H1 (cell line): ENCODE data around the gene B3GLCT. TPM values are rescaled to one million over a fixed set of nuclear protein-coding genes. Genes with fewer than 3 reads are reported as not detected.

Source experiments
- CTCF ChIA-PET: fragments of 300-600 bp; sonication (Branson Sonifier 250); formaldehyde crosslinking; loops from one replicate; lab custom pipeline; 2021; ENCODE audit not compliant: partially characterized antibody; lab: Charles Lee
- POLR2A ChIA-PET: fragments of 300-600 bp; sonication (Branson Sonifier 250); formaldehyde crosslinking; loops from one replicate; lab custom pipeline; 2021; ENCODE audit warnings: inconsistent platforms; ENCODE audit not compliant: partially characterized antibody; lab: Charles Lee
- DNase-seq, 2 experiments: peaks; one replicate each; pipeline versions ENCODE4 v3.0.0 to v3.0.0-alpha.2; 2010 to 2022; ENCODE audit warnings: low spot score in 2 of 2, low read depth in 1 of 2, mixed read lengths in 1 of 2
- FAIRE-seq: peaks from 2 replicates; lab custom pipeline; 2011; peaks lifted over from hg19 to GRCh38; lab: Jason Lieb, UNC
- H2AFZ ChIP-seq: 2 replicates; pipeline ENCODE4 v1.8.1; 2012; ENCODE audit warnings: low read length, inconsistent platforms
- H2AK5ac ChIP-seq: 2 replicates; pipeline ENCODE4 v1.6.1; 2013; ENCODE audit warnings: low read depth, low read length
- H2BK120ac ChIP-seq: replicated peaks from 2 replicates; pipeline ENCODE3; 2013; ENCODE audit warnings: low read depth, low read length, inconsistent platforms
- H2BK12ac ChIP-seq: 2 replicates; pipeline ENCODE4 v1.6.1; 2013; ENCODE audit warnings: low read depth, low read length
- H2BK15ac ChIP-seq: 2 replicates; pipeline ENCODE4 v1.6.1; 2013; ENCODE audit warnings: low read length
- H2BK20ac ChIP-seq: 2 replicates; pipeline ENCODE4 v1.6.1; 2013; ENCODE audit warnings: low read length
- H2BK5ac ChIP-seq: 2 replicates; pipeline ENCODE4 v1.6.1; 2013; ENCODE audit warnings: low read depth, low read length
- H3K14ac ChIP-seq: 2 replicates; pipeline ENCODE4 v1.6.1; 2013; ENCODE audit warnings: inconsistent platforms; ENCODE audit not compliant: insufficient read length
- H3K18ac ChIP-seq: 2 replicates; pipeline ENCODE4 v1.6.1; 2013; ENCODE audit warnings: low read length; ENCODE audit errors: extremely low read depth
- H3K23ac ChIP-seq: 2 replicates; pipeline ENCODE4 v1.6.1; 2013; ENCODE audit warnings: inconsistent platforms; ENCODE audit not compliant: insufficient read length
- H3K23me2 ChIP-seq: 2 replicates; pipeline ENCODE4 v1.6.1; 2013; ENCODE audit warnings: low read depth, low read length
- H3K27ac ChIP-seq: 2 replicates; pipeline ENCODE4 v1.6.1; 2011; ENCODE audit warnings: low read depth, low read length, inconsistent platforms
- H3K27me3 ChIP-seq, 4 experiments: replicated peaks in 1 of 4; 1 replicate in 1 of 4; 2 replicates in 3 of 4; pipeline versions ENCODE4 v1.6.1 to v1.8.1; 2011 to 2013; ENCODE audit warnings: low read length in 3 of 4, mild to moderate bottlenecking in 3 of 4, inconsistent platforms in 2 of 4, mixed read lengths in 2 of 4, moderate library complexity in 1 of 4; ENCODE audit not compliant: control insufficient read depth in 3 of 4, insufficient read depth in 3 of 4; ENCODE audit errors: extremely low read depth in 1 of 4
- H3K36me3 ChIP-seq, 4 experiments: 2 replicates each; pipeline versions ENCODE4 v1.6.1 to v1.8.1; 2011 to 2013; ENCODE audit warnings: mild to moderate bottlenecking in 4 of 4, low read length in 3 of 4, moderate library complexity in 2 of 4, control low read depth in 1 of 4, inconsistent platforms in 1 of 4; ENCODE audit not compliant: insufficient read depth in 4 of 4, control insufficient read depth in 2 of 4
- H3K4ac ChIP-seq: replicated peaks from 2 replicates; pipeline ENCODE3; 2013; ENCODE audit warnings: low read length, low read depth, mixed read lengths, inconsistent platforms; ENCODE audit not compliant: insufficient read length
- H3K4me1 ChIP-seq, 4 experiments: replicated peaks in 1 of 4; 1 replicate in 1 of 4; 2 replicates in 3 of 4; pipeline versions ENCODE4 v1.6.1 to v1.8.1; 2011 to 2013; ENCODE audit warnings: low read length in 3 of 4, inconsistent platforms in 2 of 4, mixed read lengths in 1 of 4; ENCODE audit not compliant: insufficient read depth in 4 of 4, control insufficient read depth in 3 of 4
- H3K4me2 ChIP-seq, 2 experiments: 2 replicates each; pipeline versions ENCODE4 v1.6.1 to v1.8.1; 2011 to 2013; ENCODE audit warnings: low read depth in 2 of 2, low read length in 2 of 2, control low read depth in 1 of 2, inconsistent platforms in 1 of 2, mild to moderate bottlenecking in 1 of 2; ENCODE audit not compliant: insufficient read depth in 1 of 2
- H3K4me3 ChIP-seq, 4 experiments: fragments of 200-600, 300-600 bp in 1 of 4; sonication (generic), shearing (Covaris generic), sonication (Bioruptor Twin) in 1 of 4; 2 replicates each; pipeline versions ENCODE4 v1.5.1 to v1.8.1; 2011 to 2016; ENCODE audit warnings: low read length in 4 of 4, low read depth in 3 of 4, control low read depth in 2 of 4, inconsistent platforms in 2 of 4, mild to moderate bottlenecking in 2 of 4, mixed read lengths in 1 of 4, moderate library complexity in 1 of 4; ENCODE audit not compliant: insufficient read depth in 2 of 4; ENCODE audit errors: extremely low read depth in 1 of 4
- H3K56ac ChIP-seq: replicated peaks from 2 replicates; pipeline ENCODE3; 2013; ENCODE audit warnings: low read depth, mild to moderate bottlenecking, mixed read lengths, low read length, inconsistent platforms; ENCODE audit not compliant: insufficient read length
- H3K79me1 ChIP-seq: 2 replicates; pipeline ENCODE4 v1.6.1; 2013; ENCODE audit warnings: low read depth, low read length, control low read depth
- H3K79me2 ChIP-seq, 2 experiments: 2 replicates each; pipeline versions ENCODE4 v1.6.1 to v1.8.1; 2012 to 2013; ENCODE audit warnings: low read length in 2 of 2, mild to moderate bottlenecking in 2 of 2, inconsistent platforms in 1 of 2; ENCODE audit not compliant: insufficient read depth in 2 of 2, control insufficient read depth in 1 of 2
- H3K9ac ChIP-seq, 4 experiments: replicated peaks in 1 of 4; 1 replicate in 1 of 4; 2 replicates in 3 of 4; pipeline versions ENCODE4 v1.6.1 to v1.8.1; 2011 to 2013; ENCODE audit warnings: low read depth in 3 of 4, low read length in 3 of 4, control low read depth in 2 of 4, mild to moderate bottlenecking in 2 of 4, moderate library complexity in 2 of 4, inconsistent platforms in 1 of 4; ENCODE audit errors: extremely low read depth in 1 of 4
- H3K9me3 ChIP-seq, 2 experiments: 2 replicates each; pipeline versions ENCODE4 v1.6.1 to v1.8.1; 2012 to 2013; ENCODE audit warnings: mild to moderate bottlenecking in 2 of 2, moderate library complexity in 2 of 2, control low read depth in 1 of 2, inconsistent platforms in 1 of 2, low read depth in 1 of 2, low read length in 1 of 2, mixed read lengths in 1 of 2; ENCODE audit not compliant: insufficient read depth in 2 of 2
- H4K20me1 ChIP-seq, 2 experiments: replicated peaks in 1 of 2; 2 replicates each; pipeline versions ENCODE3 to v1.8.1; 2011 to 2013; ENCODE audit warnings: inconsistent platforms in 2 of 2, low read length in 2 of 2, mild to moderate bottlenecking in 1 of 2; ENCODE audit not compliant: insufficient read depth in 2 of 2, control insufficient read depth in 1 of 2
- H4K5ac ChIP-seq: 2 replicates; pipeline ENCODE4 v1.6.1; 2013; ENCODE audit warnings: low read length, low read depth, mixed read lengths, inconsistent platforms; ENCODE audit not compliant: insufficient read length
- H4K8ac ChIP-seq: 2 replicates; pipeline ENCODE4 v1.8.0; 2013; ENCODE audit warnings: mild to moderate bottlenecking, moderate library complexity, low read length, inconsistent platforms; ENCODE audit not compliant: insufficient read depth; ENCODE audit errors: extremely low read depth
- H4K91ac ChIP-seq: replicated peaks from 2 replicates; pipeline ENCODE3; 2013; ENCODE audit warnings: low read length, mixed read lengths, inconsistent platforms; ENCODE audit not compliant: insufficient read length
- ATF3 ChIP-seq: IDR thresholded peaks from 2 replicates; pipeline ENCODE4 v1.6.1; 2011; ENCODE audit warnings: low read depth, mild to moderate bottlenecking, low read length; ENCODE audit not compliant: insufficient read depth
- CHD2 ChIP-seq: IDR thresholded peaks from 2 replicates; pipeline ENCODE4 v1.6.1; 2012; ENCODE audit warnings: low read length, improper control_type of control experiment
- HDAC6 ChIP-seq: IDR thresholded peaks from one replicate; pipeline ENCODE4 v1.7.1; 2012; ENCODE audit warnings: low read depth, mild to moderate bottlenecking, inconsistent platforms, low read length, moderate library complexity
- KDM1A ChIP-seq: fragments of 200-600, 300-600 bp; sonication (generic); IDR thresholded peaks from 2 replicates; pipeline ENCODE4 v1.7.1; 2016; ENCODE audit warnings: mild to moderate bottlenecking, low read length, borderline replicate concordance
- KDM4A ChIP-seq: IDR thresholded peaks from one replicate; pipeline ENCODE4 v1.7.1; 2012; ENCODE audit warnings: low read depth, mild to moderate bottlenecking, moderate library complexity, low read length, inconsistent platforms; ENCODE audit not compliant: severe bottlenecking
- MAX ChIP-seq: IDR thresholded peaks from 2 replicates; pipeline ENCODE4 v1.6.1; 2012; ENCODE audit warnings: inconsistent platforms
- NRF1 ChIP-seq: IDR thresholded peaks from 2 replicates; pipeline ENCODE4 v1.6.1; 2011; ENCODE audit warnings: mild to moderate bottlenecking, low read depth, low read length, improper control_type of control experiment
- RBBP5 ChIP-seq: IDR thresholded peaks from 2 replicates; pipeline ENCODE4 v1.7.1; 2012; ENCODE audit warnings: low read depth, mild to moderate bottlenecking, inconsistent platforms, low read length, moderate library complexity, borderline replicate concordance
- RFX5 ChIP-seq: IDR thresholded peaks from 2 replicates; pipeline ENCODE4 v1.6.1; 2011; ENCODE audit warnings: low read depth, low read length, improper control_type of control experiment, borderline replicate concordance
- SAP30 ChIP-seq: fragments of 300-600 bp; sonication (generic); IDR thresholded peaks from 2 replicates; pipeline ENCODE4 v1.7.1; 2012; ENCODE audit warnings: low read length, moderate library complexity, mild to moderate bottlenecking, inconsistent platforms; ENCODE audit not compliant: insufficient read depth, insufficient replicate concordance
- SP2 ChIP-seq: IDR thresholded peaks from 2 replicates; pipeline ENCODE4 v1.6.1; 2012; ENCODE audit warnings: mild to moderate bottlenecking, low read length, inconsistent platforms
- TBP ChIP-seq: IDR thresholded peaks from 2 replicates; pipeline ENCODE4 v1.6.1; 2011; ENCODE audit warnings: low read depth, low read length, improper control_type of control experiment
- TCF12 ChIP-seq: IDR thresholded peaks from 2 replicates; pipeline ENCODE4 v1.6.1; 2011; ENCODE audit warnings: low read depth, mild to moderate bottlenecking, low read length
- YY1 ChIP-seq: IDR thresholded peaks from 2 replicates; pipeline ENCODE4 v1.6.1; 2011; ENCODE audit warnings: low read depth, mild to moderate bottlenecking, low read length
- WGBS, 2 experiments: shearing (Covaris generic) in 1 of 2; methylation state at CpG; one replicate each; pipeline versions ENCODE4 v1.1.6 to v1.1.7; 2013 to 2015; ENCODE audit warnings: low lambda C conversion rate in 2 of 2, mixed read lengths in 2 of 2, inconsistent platforms in 1 of 2, low coverage in 1 of 2, missing lambda C conversion rate in 1 of 2; ENCODE audit not compliant: insufficient replicate concordance in 2 of 2, insufficient coverage in 1 of 2, insufficient read length in 1 of 2; ENCODE audit errors: extremely low coverage in 1 of 2, missing lambda C conversion rate in 1 of 2; 5-methylcytosine and 5-hydroxymethylcytosine counted together
- polyA plus RNA-seq, 7 experiments: library from polyadenylated mRNA; depleted of rRNA in 3 of 7; stranded (reverse) in 5 of 7; unstranded in 2 of 7; fragments of >200 nt in 5 of 7; fragments of 200-250 nt in 2 of 7; gene quantifications; 1 replicate in 5 of 7; 2 replicates in 1 of 7; 4 replicates in 1 of 7; pipeline versions ENCODE4 v1.2.1 to v1.2.3, GENCODE V29; 2011 to 2013; ENCODE audit warnings: missing spikeins in 2 of 7, mixed read lengths in 2 of 7
- total RNA-seq: library from RNA; stranded (reverse); fragmentation: NEBNext Ultra II Directional; extraction: Animal tissue kit (Norgen Biotek cat#: 25700); gene quantifications from 2 replicates; pipeline ENCODE4 v1.2.1, GENCODE V29; 2021

Gene B3GLCT
- total and polyA plus RNA-seq, 2 of the 8 experiments (the other 6 are each of a cell fraction or from before 2014, with no cell fraction given): 1.5 to 4.1 TPM

GRCh38 chr13:31240921-31241320 is 41.1 kb downstream of the B3GLCT start:
- H3K4ac ChIP-seq: no peak overlapping the region
- H3K4me2 ChIP-seq: no peak overlapping the region
- 100% methylated on average over 2 of the region's 2 CpGs; no CpG with 5 or more reads in 1 of the 2 experiments for WGBS, 2 experiments
- no peak overlapping the region for H2BK20ac ChIP-seq
- no peaks in the 10 kb centered on the region for H4K20me1 ChIP-seq
- CTCF ChIA-PET: interaction anchor here (1.2 to 2.3 kb wide), 3 partner anchors 8 to 193 kb away, joined by 4 to 7 read pairs (median 6); no protein-coding TSS in a partner anchor
- FAIRE-seq (no peak), DNase-seq (no peak)
- no peaks in the 10 kb centered on the region for H3K9me3 ChIP-seq
- no peak overlapping the region for H3K27ac ChIP-seq
- H3K79me2 ChIP-seq: no peaks in the 10 kb centered on the region
- no peak overlapping the region for H3K18ac ChIP-seq
- no peak overlapping the region for H4K91ac ChIP-seq
- H4K8ac ChIP-seq: no peak overlapping the region
- H2BK5ac ChIP-seq: no peak overlapping the region
- POLR2A ChIA-PET: no interaction called here
- no peak overlapping the region for H2BK12ac ChIP-seq
- no peaks in the 10 kb centered on the region for H3K27me3 ChIP-seq
- no peak overlapping the region for H3K4me3 ChIP-seq
- H3K9ac ChIP-seq: no peak overlapping the region
- no peaks in the 10 kb centered on the region for H3K36me3 ChIP-seq
- no peak overlapping the region for H3K56ac ChIP-seq
- no peak overlapping the region for H3K14ac ChIP-seq
- H3K79me1 ChIP-seq: no peaks in the 10 kb centered on the region
- no peak overlapping the region for H2AFZ ChIP-seq
- no peaks in the 10 kb centered on the region for H3K4me1 ChIP-seq
- no peak overlapping the region for H3K23ac ChIP-seq
- H2AK5ac ChIP-seq: no peak overlapping the region
- no peak overlapping the region for H4K5ac ChIP-seq
- no peaks in the 10 kb centered on the region for H3K23me2 ChIP-seq
- H2BK15ac ChIP-seq: no peak overlapping the region
- no peak overlapping the region for H2BK120ac ChIP-seq
- no peak for TF ChIP-seq NRF1
- no peak for TF ChIP-seq KDM1A
- TF ChIP-seq TBP: no peak
- TF ChIP-seq TCF12: no peak
- TF ChIP-seq SP2: no peak
- no peak for TF ChIP-seq YY1
- TF ChIP-seq KDM4A: no peak
- no peak for TF ChIP-seq MAX
- no peak for TF ChIP-seq ATF3
- TF ChIP-seq SAP30: no peak
- TF ChIP-seq RFX5: no peak
- TF ChIP-seq HDAC6: no peak
- TF ChIP-seq CHD2: no peak
- no peak for TF ChIP-seq RBBP5
